Measurements from ENCODE around the gene GNB1.
"Not testable (repeated sequence)": the region's sequence is repeated elsewhere in the genome, so short reads cannot be mapped to it uniquely, and the experiment has no call there.

GNB1 gene

DNA sequence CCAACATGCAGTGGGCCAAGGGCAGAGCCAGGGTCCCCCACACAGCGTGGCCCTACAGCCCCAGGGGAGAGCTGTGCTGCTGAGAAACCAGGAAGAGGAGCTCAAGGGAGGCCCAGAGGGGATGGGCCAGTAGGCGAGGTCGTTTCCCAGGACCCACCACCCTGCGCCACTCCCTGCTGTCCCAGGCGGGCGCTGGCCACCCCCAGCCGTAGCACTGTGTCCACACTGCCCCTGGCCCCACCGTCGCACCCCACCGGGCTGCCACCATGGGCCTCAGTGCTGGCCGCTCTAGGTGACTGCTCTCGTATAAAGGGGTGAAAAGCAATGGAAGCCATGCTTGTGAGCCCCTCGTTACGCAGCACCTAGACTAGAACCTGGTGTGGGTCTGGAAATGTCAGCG lies 135.0 kb downstream of the GNB1 start:
- Mint-ChIP-seq H3K4me1 (peaks cover 2 to 15% of the 10 kb centered on the region in 2 donors), H3K27ac (no peak overlapping the region), H3K36me3 (peaks cover 39 to 45% of the 10 kb centered on the region in 2 donors), H3K27me3 (no peaks in the 10 kb centered on the region), H3K9me3 (no peaks in the 10 kb centered on the region), H3K4me3 (no peak overlapping the region)
- DNase-seq (no peak), ATAC-seq (replicated peaks) (no peak)

DNA sequence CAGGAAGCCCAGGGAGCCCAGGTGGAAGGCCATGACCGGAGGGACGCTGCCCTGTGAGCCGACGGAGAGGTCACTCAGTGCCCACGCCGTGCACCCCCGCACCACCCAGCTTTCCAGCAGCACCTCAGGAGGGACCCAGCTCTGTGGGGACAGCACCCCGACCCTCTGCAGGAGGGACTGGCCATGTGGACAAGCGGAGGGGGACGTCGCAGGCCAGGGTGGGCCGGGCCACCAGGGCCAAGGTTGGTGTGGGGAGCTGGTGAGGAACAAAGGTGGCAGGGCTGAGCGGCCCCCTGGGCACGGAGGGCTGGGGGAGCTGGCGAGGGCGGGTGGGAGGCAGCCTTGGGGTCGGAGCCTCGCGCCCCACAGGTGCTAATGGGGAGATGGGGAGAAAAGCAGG lies 135.5 kb downstream of the GNB1 start:
- H3K27ac Mint-ChIP-seq = no peak overlapping the region
- no peak overlapping the region for H3K4me3 Mint-ChIP-seq
- peaks cover 37 to 43% of the 10 kb centered on the region in 2 donors for H3K36me3 Mint-ChIP-seq
- no peak for DNase-seq
- no peaks in the 10 kb centered on the region for H3K9me3 Mint-ChIP-seq
- no peaks in the 10 kb centered on the region for H3K27me3 Mint-ChIP-seq
- peaks cover 2 to 15% of the 10 kb centered on the region in 2 donors for H3K4me1 Mint-ChIP-seq
- no peak for ATAC-seq (replicated peaks)

DNA sequence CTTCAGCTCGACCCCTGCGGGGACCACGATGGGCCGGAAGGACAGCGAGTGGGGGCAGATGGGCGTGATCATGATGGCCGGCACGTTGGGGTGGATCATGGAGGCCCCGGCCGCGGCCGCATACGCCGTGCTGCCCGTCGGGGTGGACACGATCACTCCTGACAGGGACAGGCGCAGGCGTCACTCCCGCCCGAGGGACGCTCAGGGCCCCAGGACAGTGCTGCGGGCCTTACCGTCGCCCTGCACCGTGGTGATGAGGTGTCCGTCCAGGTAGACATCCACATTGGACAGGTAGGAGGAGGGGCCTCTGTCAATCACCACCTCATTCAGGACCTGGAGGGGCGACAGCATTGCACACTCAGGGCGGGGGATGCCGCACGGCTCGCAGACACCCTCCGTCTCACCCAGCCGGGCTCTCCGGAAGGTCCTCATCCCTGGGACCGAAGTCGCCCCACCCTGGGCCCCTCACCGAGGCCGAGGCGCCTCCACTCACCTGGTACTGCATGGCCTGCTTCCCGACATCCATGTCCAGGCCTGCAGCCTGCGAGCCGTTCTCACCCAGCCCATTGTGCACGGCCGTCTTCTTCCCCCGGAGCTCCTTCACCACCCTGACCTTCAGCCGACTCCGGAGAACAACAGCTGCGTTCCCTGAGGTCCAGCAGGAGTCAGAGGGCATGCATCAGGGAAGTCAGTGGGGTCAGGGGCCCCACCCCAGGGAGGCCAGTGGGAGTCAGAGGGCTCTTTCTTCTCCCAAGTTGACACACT lies 136.7 kb downstream of the GNB1 start:
- no peaks in the 10 kb centered on the region for H3K27me3 Mint-ChIP-seq
- ATAC-seq (replicated peaks) = no peak
- no peak for DNase-seq
- peaks cover 4 to 15% of the 10 kb centered on the region in 2 donors for H3K4me1 Mint-ChIP-seq
- no peak overlapping the region for H3K27ac Mint-ChIP-seq
- no peak overlapping the region for H3K4me3 Mint-ChIP-seq
- no peaks in the 10 kb centered on the region for H3K9me3 Mint-ChIP-seq
- H3K36me3 Mint-ChIP-seq = peaks cover 30 to 34% of the 10 kb centered on the region in 2 donors

DNA sequence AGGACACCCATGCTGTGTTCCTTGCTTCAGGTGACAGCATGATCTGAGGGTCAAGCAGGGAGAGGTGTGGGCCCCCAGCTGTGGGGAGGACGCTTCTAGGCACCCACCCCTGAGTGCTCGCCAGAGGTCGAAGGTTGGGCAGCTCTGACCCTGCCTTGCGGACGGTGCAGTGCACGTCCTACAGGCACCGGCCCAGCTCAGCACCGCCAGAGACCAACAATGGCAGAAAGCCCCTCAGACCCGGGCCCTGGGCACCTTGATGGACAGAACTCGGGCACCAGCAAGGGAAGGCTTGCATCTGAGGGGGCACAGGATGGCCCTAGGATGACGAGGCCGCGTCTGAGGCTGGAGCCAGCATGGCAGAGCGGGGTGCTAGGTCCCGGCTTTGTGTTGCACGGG lies 137.3 kb downstream of the GNB1 start:
- Mint-ChIP-seq H3K27ac (no peak overlapping the region), H3K36me3 (peaks cover 26 to 31% of the 10 kb centered on the region in 2 donors), H3K4me3 (no peak overlapping the region), H3K9me3 (no peaks in the 10 kb centered on the region), H3K27me3 (no peaks in the 10 kb centered on the region), H3K4me1 (peaks cover 3 to 14% of the 10 kb centered on the region in 2 donors)
- no peak for ATAC-seq (replicated peaks)
- DNase-seq = no peak

DNA sequence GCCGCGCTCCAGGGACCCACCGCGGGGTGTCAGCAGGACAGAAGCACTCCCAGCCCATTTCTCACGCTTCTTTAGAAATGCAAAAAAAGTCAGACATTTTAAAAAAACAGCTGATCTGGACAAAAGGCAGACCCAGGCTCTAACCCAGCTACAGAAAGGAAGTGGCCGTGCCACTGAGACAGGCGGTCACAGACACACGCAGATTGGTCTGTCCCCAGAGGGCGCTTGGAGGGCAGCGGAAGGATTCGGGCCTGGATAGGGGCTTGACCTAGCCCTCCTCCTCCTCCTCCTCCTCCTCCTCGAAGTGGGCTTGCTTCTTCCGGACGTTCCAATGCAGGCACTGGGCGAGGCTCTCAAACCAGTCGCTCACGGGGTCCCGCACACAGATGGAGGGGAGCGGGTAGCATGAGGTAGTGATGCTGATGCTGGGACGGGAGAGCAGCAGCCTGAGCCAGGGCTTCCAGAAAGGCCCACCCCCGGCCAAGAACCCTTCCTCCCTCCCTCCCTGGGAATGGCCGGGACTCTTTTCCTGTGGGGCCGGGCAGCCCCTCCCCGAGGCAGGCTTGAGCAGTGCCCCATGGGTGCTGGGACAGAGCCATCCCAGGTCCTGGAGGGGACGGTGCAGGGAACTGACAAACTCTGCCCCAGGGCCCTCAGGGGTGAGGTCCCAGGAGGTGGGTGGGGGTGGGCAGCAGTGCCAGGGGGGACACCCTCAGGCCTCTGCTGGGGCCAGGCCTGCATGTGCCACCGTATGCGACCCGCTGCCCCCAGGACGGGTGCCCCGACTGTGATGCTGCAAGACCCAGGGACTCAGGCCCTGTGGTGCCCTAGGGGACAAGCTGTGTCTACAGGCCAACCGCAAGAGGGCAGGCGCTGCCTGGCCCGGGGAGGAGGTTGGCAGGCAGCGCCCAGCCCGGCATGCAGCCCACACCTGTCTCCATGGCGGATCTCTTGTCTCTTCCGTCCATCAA lies 138.0 kb downstream of the GNB1 start:
- H3K36me3 Mint-ChIP-seq = peaks cover 22 to 28% of the 10 kb centered on the region in 2 donors
- H3K27me3 Mint-ChIP-seq = no peaks in the 10 kb centered on the region
- DNase-seq = no peak
- no peak overlapping the region for H3K4me3 Mint-ChIP-seq
- ATAC-seq (replicated peaks) = peak in 1 of 2 donors; percentile 25
- no peak overlapping the region for H3K27ac Mint-ChIP-seq
- H3K9me3 Mint-ChIP-seq = no peaks in the 10 kb centered on the region
- peaks cover 6 to 7% of the 10 kb centered on the region in 2 donors for H3K4me1 Mint-ChIP-seq

DNA sequence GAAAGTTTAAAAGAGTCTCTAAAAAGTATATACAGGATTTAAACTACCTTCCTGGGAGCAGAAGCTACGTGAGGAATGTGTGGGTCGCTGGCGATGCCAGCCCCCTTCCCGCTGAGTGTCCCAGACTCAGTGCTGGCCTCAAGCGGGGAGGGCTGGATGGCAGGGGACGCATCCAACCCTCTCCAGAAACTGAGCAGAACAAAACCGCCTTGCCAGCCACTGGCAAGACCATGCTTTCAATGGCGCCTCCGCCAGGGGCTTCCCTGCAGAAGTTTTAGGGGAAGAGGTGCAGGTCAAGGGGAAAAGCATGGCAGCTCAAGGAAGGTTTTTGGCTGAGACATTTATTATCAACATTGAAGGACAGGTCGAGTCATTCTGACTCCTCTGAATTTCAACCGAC lies 138.7 kb downstream of the GNB1 start:
- Mint-ChIP-seq H3K27me3 (no peaks in the 10 kb centered on the region), H3K4me3 (no peak overlapping the region), H3K4me1 (peaks cover 6% of the 10 kb centered on the region in 2 donors), H3K36me3 (peaks cover 17 to 25% of the 10 kb centered on the region in 2 donors), H3K27ac (no peak overlapping the region), H3K9me3 (no peaks in the 10 kb centered on the region)
- DNase-seq (no peak), ATAC-seq (replicated peaks) (no peak)

DNA sequence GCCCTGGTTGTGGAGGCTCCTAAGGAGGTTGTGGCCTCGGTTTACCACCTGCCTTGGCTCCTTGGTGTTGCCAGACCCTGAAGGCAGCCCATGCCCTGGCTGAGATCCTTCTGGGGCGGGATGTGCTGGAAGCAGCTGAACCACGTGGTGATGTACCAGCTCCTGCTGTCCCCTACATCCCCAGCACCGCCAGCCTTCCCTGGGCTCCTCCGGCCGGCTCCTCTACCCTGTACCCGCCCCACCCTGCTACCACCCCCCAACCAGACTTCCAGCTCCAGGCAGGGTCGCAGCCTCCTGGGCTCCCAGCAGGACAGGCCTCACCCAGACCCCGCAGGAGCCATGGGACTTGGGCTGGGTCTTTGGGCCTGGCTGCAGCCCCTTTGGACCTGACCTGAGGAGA lies 140.9 kb downstream of the GNB1 start:
- H3K36me3 Mint-ChIP-seq = peaks cover 4 to 16% of the 10 kb centered on the region in 2 donors
- not testable (repeated sequence) for H3K4me3 Mint-ChIP-seq; H3K4me1 Mint-ChIP-seq; ATAC-seq (replicated peaks); H3K27me3 Mint-ChIP-seq; H3K9me3 Mint-ChIP-seq; H3K27ac Mint-ChIP-seq; DNase-seq

DNA sequence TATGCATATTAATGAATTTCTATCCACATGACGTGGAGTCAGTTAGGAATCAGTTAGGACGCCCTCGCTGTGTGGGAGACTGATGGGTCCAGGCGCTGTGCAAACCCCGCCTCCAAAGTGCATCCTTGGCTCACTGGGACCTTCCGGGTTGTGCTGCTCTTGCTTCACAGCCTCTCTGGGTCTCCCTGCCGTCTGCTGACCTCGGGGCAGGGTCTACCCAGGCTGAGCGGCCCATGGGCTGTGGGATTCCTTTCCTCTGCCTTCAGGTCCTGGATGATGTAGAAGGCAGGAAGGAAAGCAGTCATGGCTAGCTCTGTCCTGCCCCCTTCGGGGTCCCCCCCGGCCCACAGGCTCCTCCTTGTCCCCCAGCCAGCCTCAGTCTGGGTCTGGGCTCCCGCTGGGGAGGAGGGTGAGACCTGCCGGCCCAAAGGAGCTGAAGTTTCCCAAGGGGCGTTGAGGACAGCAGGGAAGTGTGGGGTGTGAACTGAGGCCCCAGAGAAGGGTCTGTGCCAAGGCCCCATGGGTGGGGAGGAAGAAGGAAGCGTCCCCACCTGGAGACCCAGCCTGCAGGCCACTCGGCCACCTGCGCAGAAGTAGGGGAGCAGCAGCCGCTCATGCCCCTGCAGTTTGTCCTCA lies 142.1 kb downstream of the GNB1 start:
- no peak for DNase-seq
- Mint-ChIP-seq H3K27me3 (no peaks in the 10 kb centered on the region), H3K4me1 (peaks cover 0 to 6% of the 10 kb centered on the region in 2 donors), H3K36me3 (peaks cover 0 to 10% of the 10 kb centered on the region in 2 donors), H3K4me3 (peak overlapping the region; percentile 2 to 32), H3K9me3 (no peaks in the 10 kb centered on the region), H3K27ac (no peak overlapping the region)
- no peak for ATAC-seq (replicated peaks)

DNA sequence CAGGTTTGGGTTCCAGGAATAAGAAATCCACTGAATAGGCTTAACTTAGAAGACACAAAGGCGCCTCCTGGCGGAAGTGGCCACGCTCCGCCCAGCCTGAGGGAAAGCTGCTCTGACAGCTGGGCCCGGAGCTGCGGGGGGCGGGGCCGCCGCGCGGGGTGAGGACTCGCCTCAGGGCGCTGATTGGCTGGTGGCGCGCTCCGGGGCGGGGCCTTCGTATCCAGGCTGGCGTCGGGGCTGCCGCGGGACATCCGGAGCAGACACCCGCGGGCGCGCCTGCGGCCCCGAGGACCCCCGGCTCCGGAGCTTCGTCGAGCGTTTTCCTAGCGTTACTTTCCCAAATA lies 144.3 kb downstream of the GNB1 start:
- H3K36me3 Mint-ChIP-seq, H3K9me3 Mint-ChIP-seq, H3K27me3 Mint-ChIP-seq, H3K4me1 Mint-ChIP-seq, DNase-seq, H3K27ac Mint-ChIP-seq: not testable (repeated sequence)
- ATAC-seq (replicated peaks) = peak; percentile 88 to 91
- H3K4me3 Mint-ChIP-seq = peak overlapping the region; percentile 50 to 89

DNA sequence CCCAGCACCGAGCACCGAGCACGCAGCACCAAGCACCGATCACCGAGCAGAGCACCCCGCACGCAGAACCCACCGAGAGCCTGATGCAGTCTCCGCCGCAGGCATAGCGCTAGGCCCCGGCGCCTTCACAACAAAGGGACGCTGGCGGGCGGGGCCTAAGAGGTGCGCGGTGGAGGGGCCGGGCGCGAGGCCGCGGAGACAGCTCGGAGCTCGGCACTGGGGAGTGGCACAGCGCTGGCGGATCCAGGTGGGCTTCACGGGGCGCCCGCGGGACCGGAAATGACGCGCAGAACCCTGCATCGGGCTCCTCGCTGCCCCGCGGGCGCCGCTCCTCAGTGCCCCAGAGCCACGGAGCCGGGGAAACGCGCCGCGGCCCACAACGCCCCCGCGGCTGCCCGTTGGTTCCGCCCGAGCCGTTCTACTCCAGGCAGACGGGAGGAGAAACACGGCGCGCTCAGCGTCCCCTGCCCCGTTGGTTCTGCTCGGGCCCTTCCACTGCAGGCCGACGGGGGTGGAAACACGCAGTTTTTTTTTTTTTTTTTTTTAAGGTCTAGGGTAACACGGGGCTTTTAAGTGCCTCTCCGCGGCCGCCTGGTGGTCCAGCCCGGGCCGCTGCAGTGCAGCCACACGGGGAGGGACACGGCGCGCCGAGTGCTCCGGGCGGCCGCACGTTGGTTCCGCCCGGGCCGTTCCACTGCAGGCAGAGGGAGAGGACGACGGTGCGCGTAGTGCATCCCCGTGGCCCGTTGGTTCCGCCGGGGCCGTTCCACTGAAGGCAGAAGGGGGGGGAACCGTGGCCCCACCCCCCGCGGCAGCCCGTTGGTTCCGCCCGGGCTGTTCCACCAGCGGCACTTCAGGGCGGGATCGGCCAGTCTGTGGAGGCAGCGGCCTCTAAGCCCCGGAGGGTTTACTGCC lies 145.0 kb downstream of the GNB1 start:
- peak; percentile 48 for DNase-seq

DNA sequence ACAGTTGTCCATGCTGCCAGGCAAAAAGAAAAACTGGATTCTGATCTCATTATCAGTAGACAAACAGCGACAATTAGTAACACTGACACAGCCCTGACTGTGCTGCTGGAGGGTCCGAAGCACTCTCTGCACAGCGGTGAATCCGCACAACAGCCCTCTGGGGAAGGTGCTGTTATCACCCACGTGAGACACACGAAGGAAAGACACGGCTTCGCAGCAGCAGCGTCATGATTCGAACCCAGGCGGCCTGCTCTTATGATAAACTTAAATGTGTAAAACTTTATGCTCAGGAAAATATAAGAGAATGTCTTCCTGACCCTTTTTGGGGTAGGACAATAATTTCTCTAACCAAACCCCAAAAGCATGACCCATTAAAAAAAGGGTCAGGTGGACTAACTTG lies 148.4 kb downstream of the GNB1 start:
- not testable (repeated sequence) for DNase-seq; H3K36me3 Mint-ChIP-seq; H3K4me1 Mint-ChIP-seq; H3K4me3 Mint-ChIP-seq; H3K9me3 Mint-ChIP-seq; H3K27ac Mint-ChIP-seq; H3K27me3 Mint-ChIP-seq; ATAC-seq (replicated peaks)

More for the DNA sequence above, 145.0 kb downstream of the GNB1 start:
- peak overlapping the region; percentile 93 for H3K27ac Mint-ChIP-seq
- H3K9me3 Mint-ChIP-seq, H3K36me3 Mint-ChIP-seq, H3K4me1 Mint-ChIP-seq, H3K27me3 Mint-ChIP-seq: not testable (repeated sequence)
- peak overlapping the region; percentile 50 to 89 for H3K4me3 Mint-ChIP-seq
- ATAC-seq (replicated peaks) = peak; percentile 61 to 80

DNA sequence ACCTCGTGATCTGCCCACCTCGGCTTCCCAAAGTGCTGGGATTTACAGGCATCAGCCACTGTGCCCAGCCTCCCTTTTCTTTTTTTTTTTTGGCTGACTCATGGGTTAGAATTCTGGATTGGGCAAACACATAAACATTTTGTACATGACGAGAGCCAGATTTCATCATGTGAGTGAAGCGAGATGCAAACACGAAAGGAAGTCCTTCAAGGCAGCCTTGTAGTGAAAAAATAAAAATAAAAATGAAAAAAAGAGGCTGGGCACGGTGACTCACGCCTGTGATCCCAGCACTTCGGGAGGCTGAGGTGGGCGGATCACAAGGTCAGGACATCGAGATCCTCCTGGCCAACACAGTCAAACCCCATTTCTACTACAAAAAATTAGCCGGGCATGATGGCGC lies 149.9 kb downstream of the GNB1 start:
- H3K9me3 Mint-ChIP-seq; H3K36me3 Mint-ChIP-seq; H3K27ac Mint-ChIP-seq; H3K4me1 Mint-ChIP-seq; H3K4me3 Mint-ChIP-seq; H3K27me3 Mint-ChIP-seq; DNase-seq; ATAC-seq (replicated peaks): not testable (repeated sequence)

DNA sequence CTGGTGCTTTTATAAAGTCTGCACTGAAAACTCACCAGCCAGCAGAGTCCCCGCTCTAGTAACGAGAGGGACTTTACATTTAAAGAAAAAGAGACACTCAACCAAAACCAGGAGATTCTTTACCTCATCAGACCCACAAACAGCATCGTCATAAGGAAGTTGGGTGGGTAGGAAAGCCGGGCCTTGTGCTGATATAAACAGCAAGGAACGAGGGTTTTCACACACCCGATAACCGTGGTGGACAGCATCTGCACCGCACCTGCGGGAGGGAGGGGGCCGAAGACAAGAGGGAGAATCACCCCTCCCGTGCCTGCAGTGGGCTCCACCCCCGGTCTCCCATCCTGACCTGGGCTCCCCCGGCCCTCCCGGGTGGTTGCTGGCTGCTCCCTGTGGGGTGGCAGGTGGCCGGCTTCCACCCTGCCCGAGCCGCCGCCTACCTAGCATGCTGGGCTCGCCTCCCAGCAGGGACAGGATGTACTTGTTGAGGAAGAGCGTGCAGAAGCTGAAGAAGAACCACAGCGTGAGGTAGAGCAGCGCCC lies 152.0 kb downstream of the GNB1 start:
- H3K9me3 Mint-ChIP-seq, H3K4me1 Mint-ChIP-seq, H3K36me3 Mint-ChIP-seq, H3K4me3 Mint-ChIP-seq, H3K27me3 Mint-ChIP-seq, DNase-seq, H3K27ac Mint-ChIP-seq: not testable (repeated sequence)
- peak in 1 of 2 donors; percentile 22 for ATAC-seq (replicated peaks)
